NCI-H146 (cell line): ENCODE results near the gene DDX39A.
A peak's percentile ranks its signal among the peaks of the same experiment; 100 is the strongest.

Experiments used
- DNase-seq: peaks from one replicate; lab custom pipeline; 2025; lab: John Stamatoyannopoulos, UW

Gene DDX39A

DNA sequence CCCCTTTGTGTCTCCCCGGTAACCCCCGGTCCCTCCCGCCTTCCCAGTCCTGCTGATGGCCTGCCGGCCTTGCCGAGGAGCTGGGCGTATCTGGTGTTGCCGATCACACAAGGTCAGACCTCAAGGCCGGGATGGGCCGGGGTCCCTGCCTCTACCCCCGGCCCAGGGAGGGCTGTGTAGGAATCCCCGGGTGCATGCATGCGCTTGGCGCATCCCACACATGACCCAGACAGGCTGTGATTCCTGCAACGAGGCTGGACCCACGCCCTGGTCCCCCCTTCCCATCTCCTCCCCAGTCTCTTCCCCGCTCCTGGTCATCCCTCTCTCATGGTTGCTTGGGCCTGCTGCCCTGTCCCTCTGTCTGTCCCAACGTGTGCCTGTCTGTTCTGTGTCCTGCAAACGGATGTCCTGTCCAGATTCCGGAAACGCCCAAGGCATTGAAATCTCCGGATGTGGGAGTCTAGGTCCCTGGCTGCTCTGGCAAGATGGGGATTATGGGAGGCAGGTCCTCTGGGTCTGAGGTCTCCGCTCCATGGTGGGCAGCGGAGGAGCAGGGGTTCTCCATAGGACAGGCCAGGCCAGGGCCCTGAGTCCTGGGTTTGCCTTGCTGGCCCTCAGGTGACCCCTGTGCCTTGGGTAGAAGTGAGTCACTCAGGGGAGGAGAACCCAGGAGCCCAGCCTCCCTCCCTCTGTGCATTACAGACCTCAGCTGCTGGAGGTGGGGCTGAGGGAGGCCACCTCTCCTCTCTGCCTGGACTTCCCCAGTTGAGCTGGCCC, 15.6 kb upstream of the DDX39A start:
- DNase-seq, result no peak

DNA sequence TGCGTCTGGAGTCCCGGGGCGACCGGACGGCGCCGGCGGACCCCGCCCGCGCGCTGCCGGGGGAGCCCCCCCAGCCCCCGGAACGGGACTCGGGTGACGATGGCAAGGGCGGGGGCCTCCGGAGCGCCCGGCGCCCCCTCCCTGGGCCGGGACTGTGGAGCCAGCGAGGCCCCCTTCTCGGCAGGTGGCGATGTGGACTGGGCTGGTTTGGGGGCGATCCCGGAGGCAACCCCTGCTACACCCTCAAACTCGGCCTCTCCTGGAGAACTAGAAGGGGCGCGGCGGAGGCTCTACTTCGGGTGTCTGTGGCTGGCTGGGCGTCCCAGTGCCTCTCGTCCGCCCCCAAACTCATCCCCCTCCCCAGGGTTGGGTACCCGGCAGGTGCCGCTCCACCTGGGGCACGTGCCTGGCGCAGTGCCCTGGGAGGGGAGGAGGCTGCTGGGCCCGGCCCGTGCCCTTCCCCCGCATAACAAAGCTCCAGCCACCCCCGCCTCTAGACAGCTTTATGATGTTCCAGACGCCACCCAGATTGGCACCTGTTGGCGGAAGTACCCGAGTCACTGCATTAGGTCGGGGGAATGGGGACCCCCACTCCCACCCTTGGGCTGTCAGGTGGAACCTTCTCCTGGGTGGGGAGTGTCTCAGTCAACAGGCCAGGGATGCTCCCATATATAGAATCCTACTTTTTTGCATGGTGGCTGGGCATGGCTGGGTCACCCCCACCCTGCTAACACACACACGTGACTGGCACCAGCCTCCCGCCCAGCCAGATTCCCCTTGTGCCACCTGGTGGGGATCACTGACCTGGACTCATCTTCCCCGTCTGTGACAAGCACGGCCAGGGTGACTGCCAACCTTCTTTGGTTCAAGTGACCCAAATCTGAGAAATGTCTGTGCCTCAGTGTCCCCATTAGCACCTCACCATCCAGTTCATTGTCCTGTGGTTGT, 14.7 kb upstream of the DDX39A start:
- DNase-seq, result peak; percentile 74

DNA sequence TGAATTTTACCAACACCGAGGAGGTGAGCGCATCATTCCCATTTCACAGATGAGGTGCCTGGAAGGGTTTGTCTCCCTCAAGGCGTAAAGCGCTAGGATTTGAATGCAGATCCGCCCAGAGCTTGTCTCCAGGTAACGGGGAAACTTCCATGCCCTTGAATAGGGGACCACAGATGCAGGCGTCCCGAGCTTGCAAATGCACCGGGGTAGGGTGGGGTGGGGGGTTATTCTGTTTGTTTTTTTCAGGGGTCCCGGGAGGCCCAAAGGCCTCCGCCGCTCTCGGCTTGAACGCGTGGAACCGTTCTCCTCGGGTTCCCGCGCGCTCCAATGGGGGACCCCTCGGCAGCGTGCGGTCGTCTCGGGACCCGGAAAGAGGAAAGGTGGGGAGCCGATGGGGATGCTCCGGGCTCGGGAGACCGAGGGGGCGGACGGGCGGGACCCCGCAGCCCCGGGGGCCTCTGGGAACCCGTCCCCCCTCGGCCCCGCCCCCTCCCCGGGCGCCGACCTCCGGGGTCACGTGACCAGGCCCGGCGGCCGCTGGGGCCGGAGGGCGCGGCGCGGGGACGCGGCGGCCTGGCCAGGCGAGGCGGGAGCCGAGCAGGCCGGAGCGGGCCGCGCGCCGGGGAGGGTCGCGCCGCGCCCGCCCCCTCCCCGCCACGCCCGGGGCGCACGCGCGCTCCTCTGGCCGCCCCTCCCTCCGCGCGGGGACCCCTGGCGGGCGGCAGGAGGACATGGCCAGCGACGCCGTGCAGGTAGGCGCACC, 13.8 kb upstream of the DDX39A start, which contains the start of gene PKN1:
Gene PKN1 (plus strand): TSS at position 516 of the 763 bp plus-strand sequence. CDS start 216 bp downstream, at position 732.
- DNase-seq, result peak; percentile 93

GRCh38 chr19:14430712-14431111, 11.6 kb upstream of the DDX39A start:
- no peak for DNase-seq

DNA sequence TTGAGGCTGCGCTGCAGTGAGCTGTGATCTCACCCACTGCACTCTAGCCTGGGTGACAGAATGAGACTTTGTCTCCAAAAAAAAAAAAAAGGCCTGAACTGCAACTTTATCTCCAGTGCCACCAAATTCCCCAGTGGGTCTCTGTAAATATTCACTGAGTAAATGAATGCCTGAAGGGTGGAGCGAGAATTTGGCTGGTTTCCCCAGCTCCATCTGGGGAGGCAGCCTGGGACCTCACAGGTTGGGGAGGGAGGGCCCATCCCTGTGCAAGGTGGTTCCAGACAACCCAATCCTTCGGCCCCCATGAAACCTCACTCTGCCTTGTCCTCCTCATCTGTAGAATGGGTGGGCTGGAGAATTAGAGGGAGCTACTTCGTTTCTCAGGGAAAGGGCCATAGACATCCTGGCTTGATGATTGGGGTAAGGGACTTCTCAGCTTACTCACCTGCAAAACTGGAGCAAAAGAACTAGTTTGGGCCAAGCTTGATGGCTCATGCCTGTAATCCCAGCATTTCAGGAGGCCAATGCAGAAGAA, 9.8 kb upstream of the DDX39A start:
- DNase-seq, result no peak

DNA sequence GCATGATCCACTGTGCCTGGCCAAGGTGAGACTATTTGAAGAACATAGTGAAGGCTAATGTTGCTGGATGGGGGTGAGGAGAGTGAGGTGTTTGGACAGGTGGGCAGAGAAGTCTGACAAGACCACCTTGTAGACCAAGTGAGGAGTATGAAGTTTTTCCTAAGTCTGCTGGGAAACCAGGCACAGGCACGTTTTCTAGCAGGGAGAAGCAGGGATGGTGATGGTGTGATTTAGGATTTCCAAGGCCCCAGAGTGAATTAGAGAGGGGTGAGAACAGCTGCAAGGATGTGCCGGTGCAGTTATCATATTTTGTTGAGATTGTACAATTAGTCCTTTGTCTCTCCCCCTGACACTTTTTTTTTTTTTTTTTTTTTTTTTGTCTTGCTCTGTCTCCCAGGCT, 8.3 kb upstream of the DDX39A start:
- no peak for DNase-seq

GRCh38 chr19:14425696-14426138, 6.6 kb upstream of the DDX39A start:
- no peak for DNase-seq

- DNase-seq, result no peak
Observed at GRCh38 chr19:14418856-14419105, 360 bp downstream of the DDX39A start.

DNA sequence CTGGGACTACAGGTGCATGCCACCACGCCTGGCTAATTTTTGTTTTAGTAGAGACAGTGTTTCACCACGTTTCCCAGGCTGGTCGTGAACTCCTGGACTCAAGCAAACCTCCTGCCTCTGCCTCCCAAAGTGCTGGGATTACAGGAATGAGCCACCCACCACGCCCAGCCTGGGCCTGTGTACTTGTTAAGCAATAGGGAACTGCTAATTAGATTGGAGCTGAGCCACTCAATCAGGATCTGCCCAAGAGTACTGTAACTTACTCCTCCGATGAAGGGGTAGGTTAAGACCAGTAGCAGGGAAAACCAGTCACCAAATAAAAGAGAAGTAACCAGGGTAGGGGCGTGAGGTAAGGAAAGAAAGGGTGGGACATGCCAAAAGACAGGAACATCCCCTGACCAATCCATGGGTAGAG, 2.3 kb downstream of the DDX39A start:
- DNase-seq, result no peak

DNA sequence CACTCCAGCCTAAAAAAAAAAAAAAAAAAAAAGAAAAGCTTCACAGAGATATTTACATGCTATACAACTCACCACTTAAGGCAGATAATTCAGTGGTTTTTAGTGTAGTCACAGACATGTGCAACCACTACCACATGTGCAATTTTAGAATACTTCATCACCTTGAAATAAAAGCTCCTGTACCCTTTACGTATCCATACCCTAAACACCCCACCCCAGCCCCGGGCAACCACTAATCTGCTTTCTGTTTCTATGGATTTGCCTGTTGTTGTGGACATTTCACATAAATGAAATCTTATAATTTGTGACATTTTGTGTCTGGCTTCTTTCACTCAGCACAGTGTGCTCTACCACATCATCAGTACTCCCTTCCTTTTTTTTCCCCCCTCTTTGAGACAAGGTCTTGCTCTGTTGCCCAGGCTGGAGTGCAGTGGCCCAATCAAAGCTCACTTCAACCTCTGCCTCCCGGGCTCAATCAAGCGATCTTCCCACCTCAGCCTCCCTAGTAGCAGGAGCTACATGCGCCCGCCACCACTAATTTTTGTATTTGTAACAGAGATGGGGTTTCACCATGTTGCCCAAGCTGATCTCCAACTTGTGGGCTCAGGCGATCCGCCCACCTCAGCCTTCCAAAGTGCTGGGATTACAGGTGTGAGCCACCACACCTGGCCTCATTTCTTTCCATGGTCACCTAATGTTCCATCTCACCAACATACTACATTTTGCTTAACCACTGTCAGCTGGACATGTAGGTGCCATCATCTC, 4.0 kb downstream of the DDX39A start:
- DNase-seq, result no peak

DNA sequence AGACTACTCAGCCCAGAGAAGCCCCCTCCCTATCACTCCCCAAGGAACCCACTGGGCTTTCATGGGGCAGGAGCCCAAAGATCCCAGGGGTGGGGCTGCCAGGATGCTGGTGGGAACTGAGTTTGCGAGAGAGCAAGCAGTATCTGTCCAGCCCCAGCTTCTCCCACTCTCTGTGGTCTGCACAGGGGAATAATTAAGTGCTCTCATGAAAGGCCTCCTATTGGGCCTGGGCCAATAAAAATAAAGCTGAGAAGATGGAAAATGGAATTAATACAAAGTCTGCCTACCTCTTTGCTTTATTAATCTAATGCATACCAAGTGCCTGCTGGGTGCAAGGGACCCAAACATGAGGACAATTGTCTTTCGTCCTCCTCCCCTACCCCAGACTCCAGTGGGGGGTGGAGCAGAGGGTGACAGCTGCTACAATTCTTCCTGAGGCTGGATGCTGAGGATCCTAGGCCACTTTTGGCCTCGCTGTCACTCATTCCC, 5.4 kb downstream of the DDX39A start:
- DNase-seq, result no peak

DNA sequence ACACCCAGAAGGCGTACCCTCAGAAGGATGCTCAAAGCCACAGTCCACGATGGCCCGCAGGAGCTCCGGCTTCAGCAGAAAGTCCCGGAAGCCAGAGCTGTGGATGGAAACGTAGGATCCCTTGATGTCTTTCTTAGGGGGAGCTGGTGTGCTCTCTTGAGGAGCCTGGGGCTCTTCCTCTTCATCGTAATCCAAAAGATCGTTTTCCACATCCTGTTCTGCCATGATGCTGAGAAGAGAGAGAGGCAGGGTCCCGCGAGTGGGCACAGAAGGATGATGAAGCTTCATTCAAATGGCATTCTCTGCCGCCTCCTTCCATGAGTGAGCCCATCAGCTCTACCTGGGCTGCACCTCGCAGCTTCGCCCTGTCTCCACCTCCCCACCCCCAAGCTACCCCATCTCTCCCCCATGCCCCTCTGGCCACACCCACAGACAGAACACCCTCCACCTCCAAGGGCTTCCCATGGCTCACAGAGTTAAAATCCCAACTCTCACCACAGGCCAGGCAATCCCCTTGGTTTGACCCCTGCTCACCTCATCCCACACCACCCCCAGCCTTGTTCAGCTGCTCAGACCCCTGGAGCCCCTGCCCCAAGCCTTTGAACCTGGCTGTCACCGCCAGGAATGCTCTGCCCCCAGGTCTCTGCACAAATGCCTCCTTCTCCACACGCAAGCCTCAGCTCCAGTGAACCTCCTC, 6.0 kb downstream of the DDX39A start:
- DNase-seq, result no peak

- no peak for DNase-seq
Observed at GRCh38 chr19:14412324-14412995, 6.7 kb downstream of the DDX39A start.

DNA sequence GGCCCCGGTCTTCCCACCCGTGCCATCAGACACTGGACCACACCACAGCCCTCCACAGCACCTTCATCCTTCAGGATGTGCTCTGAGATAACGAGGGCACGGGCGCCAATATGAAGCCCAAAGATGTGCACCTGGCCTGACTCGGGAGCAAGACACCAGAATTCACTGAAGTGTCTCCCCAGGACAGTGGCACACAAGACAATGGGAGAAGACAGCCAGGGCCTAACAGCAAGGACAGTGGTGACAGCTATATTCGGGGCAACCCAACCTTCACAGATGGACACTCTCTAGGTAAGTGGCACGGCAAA, 7.2 kb downstream of the DDX39A start:
- DNase-seq, result no peak

DNA sequence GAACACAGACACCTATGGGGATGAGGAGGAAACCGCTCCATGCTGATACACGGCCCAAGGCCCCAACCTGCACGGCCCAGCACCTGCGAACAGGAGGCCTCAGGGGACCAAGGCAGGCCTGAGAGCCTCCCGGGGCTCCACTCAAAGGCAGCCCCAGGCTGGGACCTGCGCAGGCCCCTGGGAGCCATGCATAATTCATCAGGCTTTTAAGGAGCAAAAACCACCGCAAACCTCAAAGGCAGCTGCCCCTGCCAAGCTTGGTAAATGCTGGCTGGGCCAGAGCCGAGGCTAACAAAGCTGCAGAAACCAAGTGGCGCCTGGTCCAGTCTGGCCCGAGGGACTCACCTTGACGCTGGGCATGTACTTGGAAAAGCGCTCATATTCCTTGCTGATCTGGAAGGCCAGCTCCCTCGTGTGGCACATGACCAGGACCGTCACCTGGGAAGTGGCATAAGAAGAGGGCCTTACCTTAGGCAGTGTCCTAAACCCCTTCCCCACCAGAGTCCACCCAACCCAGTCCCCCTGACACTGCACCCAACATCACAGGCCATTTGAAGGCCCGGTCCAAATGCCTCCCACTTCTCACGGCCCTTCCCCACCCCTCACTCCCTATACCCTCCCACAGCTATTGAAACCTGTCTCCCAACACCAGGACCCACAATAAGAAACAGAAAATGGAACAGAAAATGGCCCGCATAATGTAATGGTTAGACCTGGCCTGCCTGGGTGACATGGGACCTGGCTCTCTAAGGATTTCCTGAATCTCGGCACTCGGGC, 7.8 kb downstream of the DDX39A start:
- no peak for DNase-seq

GRCh38 chr19:14410091-14411051, 8.8 kb downstream of the DDX39A start:
- no peak for DNase-seq

- no peak for DNase-seq
Observed at GRCh38 chr19:14409146-14410023, 9.8 kb downstream of the DDX39A start.
